C4-2B (cell line): Measurements from ENCODE around the gene ELMO2.

ENCODE experiments used
- ZFX ChIP-seq: fragments of 450-650 bp; IDR thresholded peaks from 2 replicates; pipeline ENCODE4 v1.6.1; 2017
- TF ChIP-seq, protein P1 (sequence below): fragments of 450-650 bp; conservative IDR thresholded peaks from 2 replicates; pipeline ENCODE4 v1.5.1; 2017; ENCODE audit warnings: mild to moderate bottlenecking

DNA sequence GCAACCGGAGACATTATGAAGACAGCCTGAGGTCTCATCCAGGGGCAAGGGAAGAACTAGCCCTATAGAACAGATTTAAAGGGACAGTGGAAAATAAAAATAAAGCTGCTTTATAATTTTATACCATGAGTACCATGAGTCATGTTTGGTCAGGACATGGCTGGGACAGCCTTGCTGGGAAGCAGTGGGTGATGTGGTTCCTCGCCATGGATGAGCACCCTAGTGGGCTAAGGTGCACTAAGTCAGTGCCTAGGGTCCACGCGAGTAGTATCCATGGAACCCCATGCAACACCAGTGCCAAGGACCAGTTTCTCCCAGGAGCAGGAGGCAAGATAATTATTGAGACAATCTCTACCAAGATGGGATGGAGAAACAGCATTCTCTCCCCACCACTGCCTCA lies 33.4 kb upstream of the ELMO2 start:
- TF ChIP-seq, protein P1, sequence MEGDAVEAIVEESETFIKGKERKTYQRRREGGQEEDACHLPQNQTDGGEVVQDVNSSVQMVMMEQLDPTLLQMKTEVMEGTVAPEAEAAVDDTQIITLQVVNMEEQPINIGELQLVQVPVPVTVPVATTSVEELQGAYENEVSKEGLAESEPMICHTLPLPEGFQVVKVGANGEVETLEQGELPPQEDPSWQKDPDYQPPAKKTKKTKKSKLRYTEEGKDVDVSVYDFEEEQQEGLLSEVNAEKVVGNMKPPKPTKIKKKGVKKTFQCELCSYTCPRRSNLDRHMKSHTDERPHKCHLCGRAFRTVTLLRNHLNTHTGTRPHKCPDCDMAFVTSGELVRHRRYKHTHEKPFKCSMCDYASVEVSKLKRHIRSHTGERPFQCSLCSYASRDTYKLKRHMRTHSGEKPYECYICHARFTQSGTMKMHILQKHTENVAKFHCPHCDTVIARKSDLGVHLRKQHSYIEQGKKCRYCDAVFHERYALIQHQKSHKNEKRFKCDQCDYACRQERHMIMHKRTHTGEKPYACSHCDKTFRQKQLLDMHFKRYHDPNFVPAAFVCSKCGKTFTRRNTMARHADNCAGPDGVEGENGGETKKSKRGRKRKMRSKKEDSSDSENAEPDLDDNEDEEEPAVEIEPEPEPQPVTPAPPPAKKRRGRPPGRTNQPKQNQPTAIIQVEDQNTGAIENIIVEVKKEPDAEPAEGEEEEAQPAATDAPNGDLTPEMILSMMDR, result no peak
- no peak for TF ChIP-seq ZFX
